Measurements from ENCODE around the gene KIRREL2. TPM values are rescaled to one million over a fixed set of nuclear protein-coding genes. Genes with fewer than 3 reads are reported as not detected.

The KIRREL2 gene
- total and polyA plus RNA-seq, 2 experiments from 2014 or later: 3.2 to 3.5 TPM

- no peaks in the 10 kb centered on the region for H3K36me3 ChIP-seq
- H3K27me3 ChIP-seq: peaks cover 96% of the 10 kb centered on the region
- H3K9me3 ChIP-seq (ENCODE audit: low read depth): no peaks in the 10 kb centered on the region
- H3K4me3 ChIP-seq: peak overlapping the region; percentile 0
- no peak for DNase-seq (ENCODE audit: low read depth in 1 of 2, low spot score in 1 of 2)
- no peaks in the 10 kb centered on the region for H3K4me1 ChIP-seq (ENCODE audit: low read depth)
- TF ChIP-seq, protein P1, sequence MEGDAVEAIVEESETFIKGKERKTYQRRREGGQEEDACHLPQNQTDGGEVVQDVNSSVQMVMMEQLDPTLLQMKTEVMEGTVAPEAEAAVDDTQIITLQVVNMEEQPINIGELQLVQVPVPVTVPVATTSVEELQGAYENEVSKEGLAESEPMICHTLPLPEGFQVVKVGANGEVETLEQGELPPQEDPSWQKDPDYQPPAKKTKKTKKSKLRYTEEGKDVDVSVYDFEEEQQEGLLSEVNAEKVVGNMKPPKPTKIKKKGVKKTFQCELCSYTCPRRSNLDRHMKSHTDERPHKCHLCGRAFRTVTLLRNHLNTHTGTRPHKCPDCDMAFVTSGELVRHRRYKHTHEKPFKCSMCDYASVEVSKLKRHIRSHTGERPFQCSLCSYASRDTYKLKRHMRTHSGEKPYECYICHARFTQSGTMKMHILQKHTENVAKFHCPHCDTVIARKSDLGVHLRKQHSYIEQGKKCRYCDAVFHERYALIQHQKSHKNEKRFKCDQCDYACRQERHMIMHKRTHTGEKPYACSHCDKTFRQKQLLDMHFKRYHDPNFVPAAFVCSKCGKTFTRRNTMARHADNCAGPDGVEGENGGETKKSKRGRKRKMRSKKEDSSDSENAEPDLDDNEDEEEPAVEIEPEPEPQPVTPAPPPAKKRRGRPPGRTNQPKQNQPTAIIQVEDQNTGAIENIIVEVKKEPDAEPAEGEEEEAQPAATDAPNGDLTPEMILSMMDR (IDR thresholded peaks at IDR 0.05; ENCODE audit: low read depth, low read length): no peak
- no peak overlapping the region for H3K27ac ChIP-seq
These were observed 10.6 kb upstream of the KIRREL2 start for GRCh38 chr19:35846038-35846668.

- Histone ChIP-seq H3K4me3 (no peak overlapping the region), H3K27me3 (peaks cover 78% of the 10 kb centered on the region)
- no peak for DNase-seq (ENCODE audit: low read depth in 1 of 2, low spot score in 1 of 2)
These were observed 8.8 kb upstream of the KIRREL2 start for GRCh38 chr19:35847911-35848310.

GRCh38 chr19:35848486-35848885 is 8.2 kb upstream of the KIRREL2 start:
- TF ChIP-seq, protein P1 (IDR thresholded peaks at IDR 0.05; ENCODE audit: low read depth, low read length): no peak
- Histone ChIP-seq H3K9me3 (ENCODE audit: low read depth) (no peaks in the 10 kb centered on the region), H3K27me3 (peaks cover 72% of the 10 kb centered on the region), H3K27ac (no peak overlapping the region), H3K4me3 (no peak overlapping the region), H3K4me1 (ENCODE audit: low read depth) (peaks cover 9% of the 10 kb centered on the region), H3K36me3 (no peaks in the 10 kb centered on the region)
- no peak for DNase-seq (ENCODE audit: low read depth in 1 of 2, low spot score in 1 of 2)

More at GRCh38 chr19:35847911-35848310, 8.8 kb upstream of the KIRREL2 start:
- TF ChIP-seq, protein P1 (IDR thresholded peaks at IDR 0.05; ENCODE audit: low read depth, low read length): no peak
- H3K9me3 ChIP-seq (ENCODE audit: low read depth): no peaks in the 10 kb centered on the region
- no peak overlapping the region for H3K27ac ChIP-seq
- peaks cover 8% of the 10 kb centered on the region for H3K4me1 ChIP-seq (ENCODE audit: low read depth)
- H3K36me3 ChIP-seq: no peaks in the 10 kb centered on the region

- Histone ChIP-seq H3K9me3 (ENCODE audit: low read depth) (no peaks in the 10 kb centered on the region), H3K36me3 (no peaks in the 10 kb centered on the region), H3K4me1 (ENCODE audit: low read depth) (peaks cover 9% of the 10 kb centered on the region), H3K27ac (no peak overlapping the region), H3K27me3 (peaks cover 67% of the 10 kb centered on the region), H3K4me3 (no peak overlapping the region)
- no peak for DNase-seq (ENCODE audit: low read depth in 1 of 2, low spot score in 1 of 2)
- TF ChIP-seq, protein P1 (IDR thresholded peaks at IDR 0.05; ENCODE audit: low read depth, low read length): no peak
These were observed 7.7 kb upstream of the KIRREL2 start for GRCh38 chr19:35848919-35849505.

DNA sequence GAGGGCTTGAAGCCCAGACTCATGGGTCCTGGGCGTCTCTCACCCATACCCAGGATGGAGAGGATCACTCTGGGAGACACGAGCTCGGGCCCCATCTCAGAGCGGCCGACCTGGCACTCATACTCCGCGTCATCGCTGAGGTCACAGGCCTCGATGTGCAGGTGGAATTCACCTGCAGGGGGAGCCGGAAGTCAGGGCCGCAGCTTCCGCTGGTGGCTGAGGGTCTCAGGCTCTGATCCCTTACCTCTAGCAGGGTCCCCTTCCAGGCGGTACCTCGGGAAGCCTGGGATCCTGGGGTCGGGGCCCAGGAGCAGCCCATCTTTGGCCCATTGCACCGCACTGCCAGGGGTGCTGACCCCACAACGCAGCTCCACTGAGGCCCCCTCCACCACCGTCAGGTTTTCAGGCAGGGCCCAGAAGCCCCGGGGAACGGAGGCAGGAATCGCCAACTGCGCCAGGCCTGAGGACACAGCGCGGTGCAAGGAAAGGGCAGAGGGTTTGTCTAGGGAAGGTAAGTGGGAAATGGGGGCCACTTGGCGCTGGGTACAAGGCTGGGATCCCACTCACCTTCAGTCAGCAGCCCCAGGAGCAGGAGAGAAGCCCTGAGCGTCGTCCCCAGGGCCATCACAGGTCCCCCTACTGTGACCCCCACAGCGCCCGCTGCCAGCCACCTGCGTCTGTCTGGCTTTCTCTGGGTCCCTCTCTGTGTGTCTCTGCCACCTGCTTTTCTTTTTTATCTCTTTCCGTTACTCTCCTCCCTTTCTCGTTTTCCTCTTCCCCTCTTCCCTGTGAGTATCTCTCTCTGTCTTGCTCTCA is 5.3 kb upstream of the KIRREL2 start:
- Histone ChIP-seq H3K36me3 (no peaks in the 10 kb centered on the region), H3K4me1 (ENCODE audit: low read depth) (peaks cover 14% of the 10 kb centered on the region), H3K4me3 (no peak overlapping the region), H3K9me3 (ENCODE audit: low read depth) (no peaks in the 10 kb centered on the region), H3K27ac (no peak overlapping the region), H3K27me3 (peaks cover 43% of the 10 kb centered on the region)
- peak in 1 of 2 donors; percentile 56 for DNase-seq (ENCODE audit: low read depth in 1 of 2, low spot score in 1 of 2)
- TF ChIP-seq, protein P1 (IDR thresholded peaks at IDR 0.05; ENCODE audit: low read depth, low read length): peak; percentile 2

Data from cardiac muscle cell (in vitro differentiated cells and primary cell).